HCT116 (cell line): ENCODE results near the gene LRBA.

Source experiments
- CBX3 ChIP-seq: IDR thresholded peaks from 2 replicates; pipeline ENCODE4 v1.6.1; 2012; ENCODE audit warnings: low read depth
- EGR1 ChIP-seq: IDR thresholded peaks from 2 replicates; pipeline ENCODE4 v1.6.1; 2012; ENCODE audit warnings: low read depth
- EZH2 ChIP-seq: fragments of 200-600 bp; sonication (generic); IDR thresholded peaks from 2 replicates; pipeline ENCODE4 v1.6.1; 2017; ENCODE audit warnings: antibody characterized with exemption, mixed run types
- EZH2phosphoT487 ChIP-seq: fragments of 200-600 bp; IDR thresholded peaks from 2 replicates; pipeline ENCODE4 v1.6.1; 2018; ENCODE audit warnings: antibody characterized with exemption, borderline replicate concordance
- JUND ChIP-seq: IDR thresholded peaks from 2 replicates; pipeline ENCODE4 v1.6.1; 2012
- POLR2A ChIP-seq: IDR thresholded peaks from 2 replicates; pipeline ENCODE4 v1.7.0; 2011; ENCODE audit warnings: borderline replicate concordance; ENCODE audit not compliant: insufficient read depth, insufficient read length; ENCODE audit errors: extremely low read depth
- RAD21 ChIP-seq: IDR thresholded peaks from 2 replicates; pipeline ENCODE4 v1.6.1; 2012; ENCODE audit warnings: low read depth, mild to moderate bottlenecking
- TCF7L2 ChIP-seq: IDR thresholded peaks from 2 replicates; pipeline ENCODE4 v1.7.0; 2011; ENCODE audit warnings: borderline replicate concordance, inconsistent platforms; ENCODE audit not compliant: insufficient read depth, insufficient read length; ENCODE audit errors: extremely low read depth
- YY1 ChIP-seq: IDR thresholded peaks from 2 replicates; pipeline ENCODE4 v1.6.1; 2011; ENCODE audit warnings: low read length, low read depth, moderate library complexity, mild to moderate bottlenecking; ENCODE audit not compliant: insufficient replicate concordance; ENCODE audit errors: extremely low read depth
- ZFX ChIP-seq: fragments of 450-650 bp; IDR thresholded peaks from 2 replicates; pipeline ENCODE4 v1.6.1; 2017
- TF ChIP-seq, protein P1 (sequence below), 3 experiments: fragments of 200-600 bp in 1 of 3; sonication (generic) in 1 of 3; IDR thresholded peaks in 2 of 3; conservative IDR thresholded peaks in 1 of 3; 2 replicates each; pipeline ENCODE4 v1.5.1; 2012 to 2017; ENCODE audit warnings: low read depth in 2 of 3, low read length in 2 of 3, antibody characterized with exemption in 1 of 3, borderline replicate concordance in 1 of 3, control low read depth in 1 of 3, mild to moderate bottlenecking in 1 of 3, mixed read lengths in 1 of 3, mixed run types in 1 of 3, moderate library complexity in 1 of 3; ENCODE audit not compliant: insufficient read depth in 1 of 3

DNA sequence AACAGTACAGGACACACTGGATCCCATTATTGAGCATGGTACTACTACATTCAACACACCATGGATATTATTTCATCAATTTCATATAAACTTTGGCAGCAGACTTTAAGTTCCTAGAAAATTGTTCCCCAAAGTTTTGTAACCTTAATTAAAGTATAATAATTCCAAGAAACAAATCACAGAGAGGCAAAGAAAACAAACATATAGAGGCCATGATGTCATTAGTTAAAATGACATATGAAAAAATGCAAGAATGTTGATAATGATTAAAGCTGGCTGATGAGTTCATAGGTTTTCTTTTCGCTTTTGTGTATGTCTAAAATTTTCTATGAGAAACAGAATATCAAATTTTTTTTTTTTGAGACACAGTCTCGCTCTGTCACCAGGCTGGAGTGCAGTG, 26.8 kb downstream of the LRBA start:
- TF ChIP-seq, protein P1, sequence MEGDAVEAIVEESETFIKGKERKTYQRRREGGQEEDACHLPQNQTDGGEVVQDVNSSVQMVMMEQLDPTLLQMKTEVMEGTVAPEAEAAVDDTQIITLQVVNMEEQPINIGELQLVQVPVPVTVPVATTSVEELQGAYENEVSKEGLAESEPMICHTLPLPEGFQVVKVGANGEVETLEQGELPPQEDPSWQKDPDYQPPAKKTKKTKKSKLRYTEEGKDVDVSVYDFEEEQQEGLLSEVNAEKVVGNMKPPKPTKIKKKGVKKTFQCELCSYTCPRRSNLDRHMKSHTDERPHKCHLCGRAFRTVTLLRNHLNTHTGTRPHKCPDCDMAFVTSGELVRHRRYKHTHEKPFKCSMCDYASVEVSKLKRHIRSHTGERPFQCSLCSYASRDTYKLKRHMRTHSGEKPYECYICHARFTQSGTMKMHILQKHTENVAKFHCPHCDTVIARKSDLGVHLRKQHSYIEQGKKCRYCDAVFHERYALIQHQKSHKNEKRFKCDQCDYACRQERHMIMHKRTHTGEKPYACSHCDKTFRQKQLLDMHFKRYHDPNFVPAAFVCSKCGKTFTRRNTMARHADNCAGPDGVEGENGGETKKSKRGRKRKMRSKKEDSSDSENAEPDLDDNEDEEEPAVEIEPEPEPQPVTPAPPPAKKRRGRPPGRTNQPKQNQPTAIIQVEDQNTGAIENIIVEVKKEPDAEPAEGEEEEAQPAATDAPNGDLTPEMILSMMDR (IDR thresholded peaks at IDR 0.05 in 2 of 3, conservative IDR thresholded peaks at IDR 0.05 in 1 of 3; ENCODE audit: borderline replicate concordance in 1 of 3, insufficient read depth in 1 of 3, low read depth in 2 of 3, low read length in 2 of 3), result no peak
- TF ChIP-seq POLR2A (no peak), RAD21 (no peak), TCF7L2 (no peak), YY1 (no peak), EZH2phosphoT487 (no peak), EZH2 (no peak), EGR1 (no peak), CBX3 (no peak), ZFX (no peak), JUND (no peak)
